ENCODE results near the gene DNAAF3.
A peak's percentile ranks its signal among the peaks of the same experiment; 100 is the strongest.
"Not testable (repeated sequence)": the region's sequence is repeated elsewhere in the genome, so short reads cannot be mapped to it uniquely, and the experiment has no call there.

Gene DNAAF3

GRCh38 chr19:55156202-55157063, 10.0 kb downstream of the DNAAF3 start:
- ChIA-PET CTCF (interaction anchor here (0.9 kb wide), 1 partner anchor 10 kb away, joined by 4 read pairs; no protein-coding TSS in a partner anchor), POLR2A (ENCODE audit: low non-redundant PET) (no interaction called here)
- peak; percentile 79 for DNase-seq (ENCODE audit: low spot score)
- peak overlapping the region; percentile 58 for H3K27ac ChIP-seq
- TF ChIP-seq CTCF (conservative IDR thresholded peaks at IDR 0.05; ENCODE audit: low read depth) = no peak

- CTCF ChIA-PET = interaction anchor here (0.9 kb wide), 1 partner anchor 9 kb away, joined by 4 read pairs; no protein-coding TSS in a partner anchor
- POLR2A ChIA-PET (ENCODE audit: low non-redundant PET); DNase-seq (ENCODE audit: low spot score): not testable (repeated sequence)
- peak overlapping the region; percentile 58 for H3K27ac ChIP-seq
Observed at GRCh38 chr19:55155784-55156183, 10.6 kb downstream of the DNAAF3 start.

- no peak for DNase-seq (ENCODE audit: low spot score)
- TF ChIP-seq CTCF (conservative IDR thresholded peaks at IDR 0.05; ENCODE audit: low read depth) = no peak
- peak overlapping the region; percentile 10; the same call in 1 of the 2 replicates for H3K27ac ChIP-seq
- CTCF ChIA-PET = no interaction called here
- POLR2A ChIA-PET (ENCODE audit: low non-redundant PET) = no interaction called here
Observed at GRCh38 chr19:55153652-55154264, 12.7 kb downstream of the DNAAF3 start.

GRCh38 chr19:55152017-55152416, 14.4 kb downstream of the DNAAF3 start:
- no peak for TF ChIP-seq CTCF (conservative IDR thresholded peaks at IDR 0.05; ENCODE audit: low read depth)
- DNase-seq (ENCODE audit: low spot score) = no peak
- ChIA-PET POLR2A (ENCODE audit: low non-redundant PET) (no interaction called here), CTCF (interaction anchor here (1.1 to 1.5 kb wide), 2 partner anchors 8 to 14 kb away, joined by 4 to 9 read pairs; no protein-coding TSS in a partner anchor)
- H3K27ac ChIP-seq = peak overlapping the region; percentile 45

GRCh38 chr19:55149078-55150003, 17.1 kb downstream of the DNAAF3 start, which contains the start of gene TNNT1:
Gene TNNT1 (minus strand): TSS chr19:55149206. CDS start chr19:55147157, 2,049 bp downstream.
- peak within 1 kb of the TSS; percentile 83 for H3K27ac ChIP-seq
- no peak for TF ChIP-seq CTCF (conservative IDR thresholded peaks at IDR 0.05; ENCODE audit: low read depth)
- ChIA-PET CTCF (interaction anchor here (0.6 kb wide), 1 partner anchor 273 kb away, joined by 4 read pairs; no protein-coding TSS in a partner anchor), POLR2A (ENCODE audit: low non-redundant PET) (no interaction called here)
- DNase-seq (ENCODE audit: low spot score) = no peak

- CTCF ChIA-PET = no interaction called here
- H3K27ac ChIP-seq = peak overlapping the region; percentile 83
- TF ChIP-seq CTCF (conservative IDR thresholded peaks at IDR 0.05; ENCODE audit: low read depth) = no peak
- POLR2A ChIA-PET (ENCODE audit: low non-redundant PET) = no interaction called here
- DNase-seq (ENCODE audit: low spot score) = no peak
Observed at GRCh38 chr19:55147545-55148251, 18.7 kb downstream of the DNAAF3 start.
